Measurements from ENCODE around the gene BHLHA15. TPM values are rescaled to one million over a fixed set of nuclear protein-coding genes. Genes with fewer than 3 reads are reported as not detected.
"Not testable (repeated sequence)": the region's sequence is repeated elsewhere in the genome, so short reads cannot be mapped to it uniquely, and the experiment has no call there.

Gene BHLHA15
- total RNA-seq, 1 donor from 2014 or later = 0.32 TPM

- Mint-ChIP-seq H3K9me3 (ENCODE audit: low read depth) (peaks cover 6% of the 10 kb centered on the region), H3K4me1 (ENCODE audit: low read depth) (peaks cover 19% of the 10 kb centered on the region), H3K4me3 (ENCODE audit: unreplicated experiment) (no peak overlapping the region), H3K27me3 (ENCODE audit: low read depth) (no peaks in the 10 kb centered on the region), H3K36me3 (ENCODE audit: low read depth) (peaks cover 9% of the 10 kb centered on the region), H3K27ac (ENCODE audit: unreplicated experiment) (no peak overlapping the region)
- no peak for TF ChIP-seq CTCF (IDR thresholded peaks at IDR 0.05)
- DNase-seq (ENCODE audit: low spot score) = peak; percentile 86
Measured at GRCh38 chr7:98214811-98215321, 3.6 kb downstream of the BHLHA15 start.

- Mint-ChIP-seq H3K9me3 (ENCODE audit: low read depth) (peaks cover 6% of the 10 kb centered on the region), H3K4me3 (ENCODE audit: unreplicated experiment) (no peak overlapping the region), H3K4me1 (ENCODE audit: low read depth) (peaks cover 19% of the 10 kb centered on the region), H3K27me3 (ENCODE audit: low read depth) (no peaks in the 10 kb centered on the region), H3K36me3 (ENCODE audit: low read depth) (peaks cover 9% of the 10 kb centered on the region), H3K27ac (ENCODE audit: unreplicated experiment) (no peak overlapping the region)
- TF ChIP-seq CTCF (IDR thresholded peaks at IDR 0.05) = no peak
- DNase-seq (ENCODE audit: low spot score) = peak; percentile 86
Measured at GRCh38 chr7:98215561-98216495, 4.6 kb downstream of the BHLHA15 start.

- TF ChIP-seq CTCF (IDR thresholded peaks at IDR 0.05) = no peak
- H3K36me3 Mint-ChIP-seq (ENCODE audit: low read depth) = peaks cover 9% of the 10 kb centered on the region
- H3K27ac Mint-ChIP-seq (ENCODE audit: unreplicated experiment) = no peak overlapping the region
- H3K27me3 Mint-ChIP-seq (ENCODE audit: low read depth) = no peaks in the 10 kb centered on the region
- peaks cover 15% of the 10 kb centered on the region for H3K4me1 Mint-ChIP-seq (ENCODE audit: low read depth)
- no peak overlapping the region for H3K4me3 Mint-ChIP-seq (ENCODE audit: unreplicated experiment)
- peaks cover 6% of the 10 kb centered on the region for H3K9me3 Mint-ChIP-seq (ENCODE audit: low read depth)
- peak; percentile 75 for DNase-seq (ENCODE audit: low spot score)
Measured at GRCh38 chr7:98216941-98217622, 5.8 kb downstream of the BHLHA15 start.

GRCh38 chr7:98217623-98218582, 6.7 kb downstream of the BHLHA15 start:
- H3K9me3 Mint-ChIP-seq (ENCODE audit: low read depth) = peaks cover 6% of the 10 kb centered on the region
- DNase-seq (ENCODE audit: low spot score) = peak; percentile 90
- H3K27ac Mint-ChIP-seq (ENCODE audit: unreplicated experiment) = no peak overlapping the region
- no peak for TF ChIP-seq CTCF (IDR thresholded peaks at IDR 0.05)
- no peaks in the 10 kb centered on the region for H3K27me3 Mint-ChIP-seq (ENCODE audit: low read depth)
- peaks cover 15% of the 10 kb centered on the region for H3K4me1 Mint-ChIP-seq (ENCODE audit: low read depth)
- no peak overlapping the region for H3K4me3 Mint-ChIP-seq (ENCODE audit: unreplicated experiment)
- H3K36me3 Mint-ChIP-seq (ENCODE audit: low read depth) = peaks cover 9% of the 10 kb centered on the region

- H3K36me3 Mint-ChIP-seq (ENCODE audit: low read depth); H3K27me3 Mint-ChIP-seq (ENCODE audit: low read depth); H3K9me3 Mint-ChIP-seq (ENCODE audit: low read depth); H3K4me3 Mint-ChIP-seq (ENCODE audit: unreplicated experiment): not testable (repeated sequence)
- H3K27ac Mint-ChIP-seq (ENCODE audit: unreplicated experiment) = peak overlapping the region; percentile 24
- DNase-seq (ENCODE audit: low spot score) = peak; percentile 19
- H3K4me1 Mint-ChIP-seq (ENCODE audit: low read depth) = peaks cover 15% of the 10 kb centered on the region
Measured at GRCh38 chr7:98219382-98219781, 8.1 kb downstream of the BHLHA15 start.
